ENCODE measurements around the gene CUEDC1. TPM values are rescaled to one million over a fixed set of nuclear protein-coding genes. Genes with fewer than 3 reads are reported as not detected.

Gene CUEDC1
- total and polyA plus RNA-seq, 2 of the 13 experiments (the other 11 are each of a cell fraction or from before 2014, with no cell fraction given), result 7.4 to 12.9 TPM

DNA sequence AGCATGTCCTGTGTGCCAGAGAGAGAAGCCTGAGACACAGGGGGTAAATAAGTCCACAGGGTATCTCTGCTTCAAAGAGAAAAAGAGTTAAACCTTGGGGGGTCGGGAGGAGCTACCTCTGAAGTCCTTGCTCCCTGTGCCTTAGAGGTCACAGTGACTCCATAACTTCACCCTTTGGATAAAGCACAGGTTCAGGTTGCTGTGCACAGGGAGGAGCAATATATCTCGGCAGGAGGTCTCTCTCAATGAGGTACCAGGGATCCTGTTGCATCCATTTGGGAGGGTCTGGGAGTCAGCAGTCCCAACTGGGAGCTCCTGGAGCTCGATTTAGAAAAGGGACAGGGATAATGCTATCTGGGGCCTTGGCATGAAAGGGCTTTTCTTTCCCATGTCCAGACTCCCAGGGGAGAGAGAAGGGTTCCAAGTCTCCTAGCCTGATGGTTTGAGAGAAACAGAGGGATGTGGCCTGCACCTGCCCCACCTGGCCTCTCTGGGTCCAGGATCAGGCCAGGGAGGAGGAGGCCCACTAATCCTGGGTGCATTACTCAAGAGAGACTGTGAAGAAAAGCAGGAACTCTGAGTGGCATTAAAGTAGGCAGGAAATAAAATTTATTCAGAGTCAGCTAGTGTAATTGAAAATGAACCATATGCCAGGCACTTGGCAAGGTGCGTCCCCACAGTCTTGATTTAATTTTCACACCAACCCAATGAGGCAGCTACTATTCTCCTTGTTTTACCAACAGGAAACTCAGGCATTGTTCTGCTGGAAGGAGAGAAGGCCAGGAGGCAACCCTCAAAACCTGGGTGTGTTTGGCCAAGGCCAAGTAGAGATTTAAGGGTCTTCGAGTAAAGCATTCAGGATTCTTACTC is 40.7 kb downstream of the CUEDC1 start (continued):
- TF ChIP-seq, protein P1, sequence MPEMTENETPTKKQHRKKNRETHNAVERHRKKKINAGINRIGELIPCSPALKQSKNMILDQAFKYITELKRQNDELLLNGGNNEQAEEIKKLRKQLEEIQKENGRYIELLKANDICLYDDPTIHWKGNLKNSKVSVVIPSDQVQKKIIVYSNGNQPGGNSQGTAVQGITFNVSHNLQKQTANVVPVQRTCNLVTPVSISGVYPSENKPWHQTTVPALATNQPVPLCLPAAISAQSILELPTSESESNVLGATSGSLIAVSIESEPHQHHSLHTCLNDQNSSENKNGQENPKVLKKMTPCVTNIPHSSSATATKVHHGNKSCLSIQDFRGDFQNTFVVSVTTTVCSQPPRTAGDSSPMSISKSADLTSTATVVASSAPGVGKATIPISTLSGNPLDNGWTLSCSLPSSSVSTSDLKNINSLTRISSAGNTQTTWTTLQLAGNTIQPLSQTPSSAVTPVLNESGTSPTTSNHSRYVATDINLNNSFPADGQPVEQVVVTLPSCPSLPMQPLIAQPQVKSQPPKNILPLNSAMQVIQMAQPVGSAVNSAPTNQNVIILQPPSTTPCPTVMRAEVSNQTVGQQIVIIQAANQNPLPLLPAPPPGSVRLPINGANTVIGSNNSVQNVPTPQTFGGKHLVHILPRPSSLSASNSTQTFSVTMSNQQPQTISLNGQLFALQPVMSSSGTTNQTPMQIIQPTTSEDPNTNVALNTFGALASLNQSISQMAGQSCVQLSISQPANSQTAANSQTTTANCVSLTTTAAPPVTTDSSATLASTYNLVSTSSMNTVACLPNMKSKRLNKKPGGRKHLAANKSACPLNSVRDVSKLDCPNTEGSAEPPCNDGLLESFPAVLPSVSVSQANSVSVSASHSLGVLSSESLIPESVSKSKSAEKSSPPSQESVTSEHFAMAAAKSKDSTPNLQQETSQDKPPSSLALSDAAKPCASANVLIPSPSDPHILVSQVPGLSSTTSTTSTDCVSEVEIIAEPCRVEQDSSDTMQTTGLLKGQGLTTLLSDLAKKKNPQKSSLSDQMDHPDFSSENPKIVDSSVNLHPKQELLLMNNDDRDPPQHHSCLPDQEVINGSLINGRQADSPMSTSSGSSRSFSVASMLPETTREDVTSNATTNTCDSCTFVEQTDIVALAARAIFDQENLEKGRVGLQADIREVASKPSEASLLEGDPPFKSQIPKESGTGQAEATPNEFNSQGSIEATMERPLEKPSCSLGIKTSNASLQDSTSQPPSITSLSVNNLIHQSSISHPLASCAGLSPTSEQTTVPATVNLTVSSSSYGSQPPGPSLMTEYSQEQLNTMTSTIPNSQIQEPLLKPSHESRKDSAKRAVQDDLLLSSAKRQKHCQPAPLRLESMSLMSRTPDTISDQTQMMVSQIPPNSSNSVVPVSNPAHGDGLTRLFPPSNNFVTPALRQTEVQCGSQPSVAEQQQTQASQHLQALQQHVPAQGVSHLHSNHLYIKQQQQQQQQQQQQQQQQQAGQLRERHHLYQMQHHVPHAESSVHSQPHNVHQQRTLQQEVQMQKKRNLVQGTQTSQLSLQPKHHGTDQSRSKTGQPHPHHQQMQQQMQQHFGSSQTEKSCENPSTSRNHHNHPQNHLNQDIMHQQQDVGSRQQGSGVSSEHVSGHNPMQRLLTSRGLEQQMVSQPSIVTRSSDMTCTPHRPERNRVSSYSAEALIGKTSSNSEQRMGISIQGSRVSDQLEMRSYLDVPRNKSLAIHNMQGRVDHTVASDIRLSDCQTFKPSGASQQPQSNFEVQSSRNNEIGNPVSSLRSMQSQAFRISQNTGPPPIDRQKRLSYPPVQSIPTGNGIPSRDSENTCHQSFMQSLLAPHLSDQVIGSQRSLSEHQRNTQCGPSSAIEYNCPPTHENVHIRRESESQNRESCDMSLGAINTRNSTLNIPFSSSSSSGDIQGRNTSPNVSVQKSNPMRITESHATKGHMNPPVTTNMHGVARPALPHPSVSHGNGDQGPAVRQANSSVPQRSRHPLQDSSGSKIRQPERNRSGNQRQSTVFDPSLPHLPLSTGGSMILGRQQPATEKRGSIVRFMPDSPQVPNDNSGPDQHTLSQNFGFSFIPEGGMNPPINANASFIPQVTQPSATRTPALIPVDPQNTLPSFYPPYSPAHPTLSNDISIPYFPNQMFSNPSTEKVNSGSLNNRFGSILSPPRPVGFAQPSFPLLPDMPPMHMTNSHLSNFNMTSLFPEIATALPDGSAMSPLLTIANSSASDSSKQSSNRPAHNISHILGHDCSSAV (CRISPR knock-in tag; IDR thresholded peaks at IDR 0.05; ENCODE audit: borderline replicate concordance), result no peak
- TF ChIP-seq ZNF30 (CRISPR knock-in tag; IDR thresholded peaks at IDR 0.05) (no peak), ZNF713 (CRISPR knock-in tag; IDR thresholded peaks at IDR 0.05) (no peak), MZF1 (CRISPR knock-in tag; IDR thresholded peaks at IDR 0.05; ENCODE audit: borderline replicate concordance) (no peak), PHF5A (CRISPR knock-in tag; IDR thresholded peaks at IDR 0.05; ENCODE audit: low read depth, unreplicated experiment) (no peak), TSC22D2 (CRISPR knock-in tag; IDR thresholded peaks at IDR 0.05; ENCODE audit: borderline replicate concordance) (no peak), ZNF256 (CRISPR knock-in tag; conservative IDR thresholded peaks at IDR 0.05) (no peak), RELA (CRISPR knock-in tag; IDR thresholded peaks at IDR 0.05) (no peak), SNRNP70 (IDR thresholded peaks at IDR 0.05; ENCODE audit: low read depth, low read length) (no peak)

Data from HepG2 (cell line).